Fibroblast of lung (primary cell): ENCODE measurements around the gene SUMF1. TPM values are rescaled to one million over a fixed set of nuclear protein-coding genes. Genes with fewer than 3 reads are reported as not detected.

ENCODE experiments used
- DNase-seq, 2 donors: peaks; one replicate each; pipeline versions ENCODE4 v3.0.0 to v3.0.0-alpha.2; 2010; ENCODE audit warnings: low read depth in 2 of 2
- H2AFZ ChIP-seq: 2 replicates; pipeline ENCODE4 v1.5.1; 2012; ENCODE audit warnings: low read length, control low read depth, inconsistent platforms
- H3K27ac ChIP-seq: 2 replicates; pipeline ENCODE4 v1.5.1; 2011; ENCODE audit warnings: low read length, control low read depth; ENCODE audit not compliant: insufficient read depth
- H3K27me3 ChIP-seq: 2 replicates; pipeline ENCODE4 v1.5.1; 2011; ENCODE audit warnings: mild to moderate bottlenecking, low read length; ENCODE audit not compliant: control insufficient read depth, insufficient read depth
- H3K36me3 ChIP-seq: 2 replicates; pipeline ENCODE4 v1.5.1; 2011; ENCODE audit warnings: low read length; ENCODE audit not compliant: control insufficient read depth, insufficient read depth
- H3K4me1 ChIP-seq: 2 replicates; pipeline ENCODE4 v1.5.1; 2011; ENCODE audit warnings: low read length; ENCODE audit not compliant: control insufficient read depth, insufficient read depth; ENCODE audit errors: extremely low read depth
- H3K4me2 ChIP-seq: 2 replicates; pipeline ENCODE4 v1.5.1; 2011; ENCODE audit warnings: low read length, control low read depth; ENCODE audit not compliant: insufficient read depth; ENCODE audit errors: extremely low read depth
- H3K4me3 ChIP-seq, 4 experiments: fragments of 200-600 bp in 1 of 4; sonication (generic) in 1 of 4; replicated peaks in 1 of 4; 2 replicates each; pipeline ENCODE4 v1.5.1; 2011 to 2016; ENCODE audit warnings: low read length in 4 of 4, low read depth in 3 of 4, mild to moderate bottlenecking in 3 of 4, control low read depth in 2 of 4, inconsistent platforms in 1 of 4, mixed read lengths in 1 of 4; ENCODE audit not compliant: insufficient read depth in 1 of 4; ENCODE audit errors: control extremely low read depth in 1 of 4
- H3K79me2 ChIP-seq: 2 replicates; pipeline ENCODE4 v1.5.1; 2012; ENCODE audit warnings: mild to moderate bottlenecking, low read length, inconsistent platforms; ENCODE audit not compliant: control insufficient read depth, insufficient read depth
- H3K9ac ChIP-seq: 2 replicates; pipeline ENCODE4 v1.5.1; 2011; ENCODE audit warnings: mild to moderate bottlenecking, low read length, control low read depth; ENCODE audit not compliant: insufficient read depth
- H3K9me3 ChIP-seq: 2 replicates; pipeline ENCODE4 v1.5.1; 2012; ENCODE audit warnings: low read depth, low read length; ENCODE audit not compliant: control insufficient read depth, insufficient read depth
- H4K20me1 ChIP-seq: 2 replicates; pipeline ENCODE4 v1.5.1; 2011; ENCODE audit warnings: low read length; ENCODE audit not compliant: control insufficient read depth, insufficient read depth; ENCODE audit errors: extremely low read depth
- EZH2 ChIP-seq: IDR thresholded peaks from 2 replicates; pipeline ENCODE4 v1.5.1; 2012; ENCODE audit warnings: low read length, control low read depth, mild to moderate bottlenecking; ENCODE audit errors: missing control alignments
- polyA plus RNA-seq, 2 donors: library from polyadenylated mRNA; depleted of rRNA in 1 of 2; stranded (reverse) in 1 of 2; unstranded in 1 of 2; fragments of >200 nt; gene quantifications; 2 replicates each; pipeline ENCODE4 v1.2.1, GENCODE V29; 2011 to 2012; ENCODE audit warnings: missing spikeins in 1 of 2
- total RNA-seq: library from RNA; depleted of rRNA; stranded (reverse); fragments of >200 nt; gene quantifications from 2 replicates; pipeline ENCODE4 v1.2.1, GENCODE V29; 2014
- TF ChIP-seq, protein P1 (sequence below), 2 donors: IDR thresholded peaks in 1 of 2; conservative IDR thresholded peaks in 1 of 2; 1 replicate in 1 of 2; 2 replicates in 1 of 2; pipeline ENCODE4 v1.5.1; 2011 to 2012; ENCODE audit warnings: low read length in 2 of 2, control low read depth in 1 of 2, inconsistent platforms in 1 of 2, low read depth in 1 of 2, mild to moderate bottlenecking in 1 of 2

SUMF1 gene
- total and polyA plus RNA-seq, 2 donors (not counting 1 experiment from before 2014, with no cell fraction given): 50.0 to 64.6 TPM

DNA sequence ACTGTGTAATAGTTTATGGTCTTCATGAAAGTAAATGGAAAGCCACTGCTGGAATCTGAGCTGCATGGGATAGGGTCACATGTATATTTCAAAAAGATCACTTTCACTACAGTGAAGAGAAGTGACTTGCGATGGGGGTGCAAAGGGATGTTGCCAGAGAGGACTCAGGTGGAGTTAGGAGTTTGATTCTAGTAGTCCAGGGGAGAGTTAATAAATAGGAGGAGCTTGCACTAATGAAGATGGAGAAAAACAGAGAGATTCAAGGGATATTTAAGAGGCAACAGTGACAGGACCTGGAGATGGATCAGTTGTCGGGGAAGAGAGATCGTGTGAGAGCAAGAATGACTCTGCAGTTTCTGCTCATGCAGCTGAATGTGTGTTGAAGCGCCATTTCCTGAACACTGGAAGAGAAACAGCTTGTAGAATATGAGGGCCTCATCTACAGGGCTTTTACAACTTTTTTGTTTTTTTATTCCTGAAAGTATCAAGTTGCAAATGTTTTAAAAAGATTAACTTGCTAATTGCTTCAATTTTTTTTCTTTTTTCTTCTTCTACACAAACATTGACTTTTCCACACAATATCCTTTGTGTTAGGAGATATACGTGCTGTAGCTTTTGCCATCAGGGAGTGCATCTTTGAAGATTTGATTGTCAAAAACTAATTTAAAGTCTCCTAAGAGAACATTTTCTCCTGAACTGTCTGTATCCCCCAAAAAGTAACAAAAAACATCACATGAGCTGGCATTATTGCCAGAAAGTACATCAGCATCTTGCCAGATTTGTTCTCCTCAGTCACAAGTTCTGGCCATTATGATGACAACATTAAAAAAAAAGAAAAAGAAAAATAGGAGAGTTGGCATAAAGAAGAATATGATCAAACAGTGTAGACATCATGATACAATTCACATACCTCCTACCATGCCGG lies 126.4 kb downstream of the SUMF1 start:
- DNase-seq: peak in 1 of 2 donors; percentile 29
- no peak overlapping the region for H3K4me2 ChIP-seq

DNA sequence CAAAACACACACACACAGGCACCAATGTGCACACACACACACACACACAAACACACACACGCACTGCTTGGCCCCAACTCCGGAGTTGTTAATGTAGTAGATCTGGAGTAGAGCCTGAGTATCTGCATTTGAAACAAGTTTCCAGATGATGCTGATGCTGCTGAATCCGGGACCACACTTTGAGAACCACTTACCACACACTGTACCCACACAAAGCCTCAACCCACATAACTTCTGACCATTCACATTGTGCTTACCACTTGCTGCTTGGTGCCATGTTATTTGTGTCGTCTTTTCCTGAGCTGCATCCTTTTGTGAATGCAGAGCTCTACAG lies 127.0 kb downstream of the SUMF1 start:
- no peaks in the 10 kb centered on the region for H3K9me3 ChIP-seq
- no peak overlapping the region for H3K4me3 ChIP-seq
- H3K36me3 ChIP-seq: no peaks in the 10 kb centered on the region
- no peaks in the 10 kb centered on the region for H3K79me2 ChIP-seq
- no peak overlapping the region for H3K4me2 ChIP-seq
- H3K4me1 ChIP-seq: no peaks in the 10 kb centered on the region
- no peak overlapping the region for H3K9ac ChIP-seq
- DNase-seq: no peak
- TF ChIP-seq, protein P1, sequence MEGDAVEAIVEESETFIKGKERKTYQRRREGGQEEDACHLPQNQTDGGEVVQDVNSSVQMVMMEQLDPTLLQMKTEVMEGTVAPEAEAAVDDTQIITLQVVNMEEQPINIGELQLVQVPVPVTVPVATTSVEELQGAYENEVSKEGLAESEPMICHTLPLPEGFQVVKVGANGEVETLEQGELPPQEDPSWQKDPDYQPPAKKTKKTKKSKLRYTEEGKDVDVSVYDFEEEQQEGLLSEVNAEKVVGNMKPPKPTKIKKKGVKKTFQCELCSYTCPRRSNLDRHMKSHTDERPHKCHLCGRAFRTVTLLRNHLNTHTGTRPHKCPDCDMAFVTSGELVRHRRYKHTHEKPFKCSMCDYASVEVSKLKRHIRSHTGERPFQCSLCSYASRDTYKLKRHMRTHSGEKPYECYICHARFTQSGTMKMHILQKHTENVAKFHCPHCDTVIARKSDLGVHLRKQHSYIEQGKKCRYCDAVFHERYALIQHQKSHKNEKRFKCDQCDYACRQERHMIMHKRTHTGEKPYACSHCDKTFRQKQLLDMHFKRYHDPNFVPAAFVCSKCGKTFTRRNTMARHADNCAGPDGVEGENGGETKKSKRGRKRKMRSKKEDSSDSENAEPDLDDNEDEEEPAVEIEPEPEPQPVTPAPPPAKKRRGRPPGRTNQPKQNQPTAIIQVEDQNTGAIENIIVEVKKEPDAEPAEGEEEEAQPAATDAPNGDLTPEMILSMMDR (conservative IDR thresholded peaks at IDR 0.05 in 1 of 2, IDR thresholded peaks at IDR 0.05 in 1 of 2; ENCODE audit: low read depth in 1 of 2, low read length in 2 of 2): no peak
- TF ChIP-seq EZH2: no peak
- H2AFZ ChIP-seq: no peak overlapping the region
- no peaks in the 10 kb centered on the region for H4K20me1 ChIP-seq
- no peak overlapping the region for H3K27ac ChIP-seq
- H3K27me3 ChIP-seq: no peaks in the 10 kb centered on the region

More for the DNA sequence above, 126.4 kb downstream of the SUMF1 start:
- Histone ChIP-seq H3K9me3 (no peaks in the 10 kb centered on the region), H3K27ac (no peak overlapping the region), H3K4me3 (no peak overlapping the region), H3K36me3 (no peaks in the 10 kb centered on the region), H3K27me3 (no peaks in the 10 kb centered on the region), H2AFZ (no peak overlapping the region), H3K4me1 (no peaks in the 10 kb centered on the region), H3K79me2 (no peaks in the 10 kb centered on the region), H4K20me1 (no peaks in the 10 kb centered on the region), H3K9ac (no peak overlapping the region)
- no peak for TF ChIP-seq EZH2
- TF ChIP-seq, protein P1 (conservative IDR thresholded peaks at IDR 0.05 in 1 of 2, IDR thresholded peaks at IDR 0.05 in 1 of 2; ENCODE audit: low read depth in 1 of 2, low read length in 2 of 2): no peak

- TF ChIP-seq EZH2: no peak
- TF ChIP-seq, protein P1 (conservative IDR thresholded peaks at IDR 0.05 in 1 of 2, IDR thresholded peaks at IDR 0.05 in 1 of 2; ENCODE audit: low read depth in 1 of 2, low read length in 2 of 2): no peak
- Histone ChIP-seq H3K9ac (no peak overlapping the region), H3K79me2 (no peaks in the 10 kb centered on the region), H3K4me3 (no peak overlapping the region), H3K9me3 (no peaks in the 10 kb centered on the region), H3K36me3 (no peaks in the 10 kb centered on the region), H3K4me1 (no peaks in the 10 kb centered on the region), H3K4me2 (no peak overlapping the region), H2AFZ (no peak overlapping the region), H4K20me1 (no peaks in the 10 kb centered on the region), H3K27me3 (no peaks in the 10 kb centered on the region), H3K27ac (no peak overlapping the region)
- DNase-seq: no peak
Observed at GRCh38 chr3:4338751-4339150, 128.3 kb downstream of the SUMF1 start.
